GM21526 (cell line): Measurements from ENCODE around the gene CGB7.
"Not testable (repeated sequence)": the region's sequence is repeated elsewhere in the genome, so short reads cannot be mapped to it uniquely, and the experiment has no call there.

Source experiments
- ATAC-seq: cut with Tn5 transposase; IDR thresholded peaks from one replicate; pipeline ENCODE4 v1.9.1; 2021; ENCODE audit warnings: moderate library complexity; ENCODE audit not compliant: unreplicated experiment, low FRiP score

Gene CGB7

DNA sequence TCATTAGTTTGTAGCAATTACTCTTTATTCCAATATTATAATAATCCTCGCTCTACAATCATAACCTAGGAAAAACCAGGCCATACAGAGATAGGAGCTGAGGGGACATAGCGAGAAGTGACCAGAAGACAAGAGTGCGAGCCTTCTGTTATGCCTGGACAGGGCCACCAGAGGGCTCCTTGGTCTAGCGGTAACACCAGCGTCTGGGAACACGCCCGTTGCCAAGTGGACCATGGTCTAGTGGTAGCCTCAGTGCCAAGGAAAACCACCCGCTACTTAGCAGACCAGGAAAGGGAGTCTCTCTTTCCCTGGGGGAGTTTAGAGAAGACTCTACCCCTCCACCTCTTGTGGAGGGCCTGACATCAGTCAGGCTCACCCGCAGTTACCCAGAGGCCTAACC is 17.3 kb upstream of the CGB7 start:
- ATAC-seq, result not testable (repeated sequence)

DNA sequence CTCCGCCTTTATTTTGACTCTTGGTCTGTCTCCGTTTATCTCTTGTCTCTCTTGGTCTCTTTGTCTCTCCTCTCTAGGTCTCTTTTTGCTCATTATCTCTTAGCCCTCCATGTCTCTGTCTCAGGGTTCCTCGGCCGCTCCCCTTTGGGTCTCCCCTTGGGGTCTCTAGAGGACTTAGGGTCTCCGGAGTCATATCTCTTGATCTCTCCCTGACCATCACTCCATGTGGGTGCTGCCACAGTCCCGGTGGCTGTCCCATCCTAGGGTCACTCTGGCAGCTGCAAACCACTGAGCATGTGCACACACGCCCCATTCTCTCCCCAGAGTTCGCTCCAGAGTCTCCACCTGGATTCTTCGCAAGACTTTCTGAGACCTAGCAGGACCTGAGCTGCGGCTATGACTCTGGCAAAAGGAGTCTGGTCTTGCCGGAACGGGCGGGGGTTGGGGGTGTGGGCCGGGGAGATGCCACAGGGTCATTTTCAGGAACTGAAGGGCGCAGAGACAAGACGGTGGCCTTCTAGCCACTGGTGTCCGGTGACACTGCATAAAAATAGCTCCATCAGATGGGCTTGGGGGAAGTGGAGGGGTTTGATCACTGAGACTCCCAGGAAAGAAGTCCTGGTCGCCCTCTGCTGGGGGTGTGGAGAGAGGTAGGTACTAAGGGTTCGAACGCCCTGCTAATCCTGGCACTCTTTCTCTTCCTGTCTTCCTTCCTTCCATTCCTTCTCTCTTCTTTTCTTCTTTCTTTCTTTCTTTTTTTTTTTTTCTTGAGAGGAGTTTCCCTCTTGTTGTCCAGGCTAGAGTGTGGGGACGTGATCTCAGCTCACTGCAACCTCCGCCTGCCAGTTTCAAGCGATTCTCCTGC is 16.2 kb upstream of the CGB7 start:
- ATAC-seq, result no peak

DNA sequence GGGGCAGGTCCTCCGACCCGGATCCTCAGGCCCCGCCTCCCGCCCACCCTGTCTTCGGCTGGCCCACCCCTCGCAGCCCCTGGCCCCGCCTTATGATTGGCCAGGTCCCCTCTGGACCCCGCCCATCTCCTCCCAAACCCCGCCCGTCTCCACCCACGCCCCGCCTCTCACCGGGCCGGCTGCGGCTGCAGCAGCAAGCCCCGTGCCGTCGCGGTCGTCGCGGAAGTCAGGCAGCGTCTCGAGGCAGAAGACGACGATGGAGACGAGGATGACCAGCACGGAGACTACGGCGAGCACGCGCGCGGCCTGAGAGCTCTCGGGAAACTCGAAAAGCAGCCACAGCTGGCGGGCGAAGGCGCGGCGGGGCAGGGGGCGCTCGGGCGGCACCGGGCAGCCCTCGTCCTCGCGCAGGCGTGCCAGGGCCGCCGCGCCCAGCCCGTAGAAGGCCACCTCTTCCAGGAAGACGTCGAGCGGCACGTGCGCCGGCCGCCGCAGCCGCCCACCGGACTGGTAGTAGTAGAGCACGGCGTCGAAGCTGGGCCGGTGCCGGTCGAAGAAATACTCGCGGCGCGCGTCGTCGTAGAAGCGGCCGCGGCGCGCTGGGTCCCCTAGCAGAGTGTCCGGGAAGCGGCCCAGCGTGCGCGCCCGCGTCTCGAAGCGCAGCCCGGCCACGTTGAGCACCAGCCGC is 14.5 kb upstream of the CGB7 start:
- no peak for ATAC-seq

DNA sequence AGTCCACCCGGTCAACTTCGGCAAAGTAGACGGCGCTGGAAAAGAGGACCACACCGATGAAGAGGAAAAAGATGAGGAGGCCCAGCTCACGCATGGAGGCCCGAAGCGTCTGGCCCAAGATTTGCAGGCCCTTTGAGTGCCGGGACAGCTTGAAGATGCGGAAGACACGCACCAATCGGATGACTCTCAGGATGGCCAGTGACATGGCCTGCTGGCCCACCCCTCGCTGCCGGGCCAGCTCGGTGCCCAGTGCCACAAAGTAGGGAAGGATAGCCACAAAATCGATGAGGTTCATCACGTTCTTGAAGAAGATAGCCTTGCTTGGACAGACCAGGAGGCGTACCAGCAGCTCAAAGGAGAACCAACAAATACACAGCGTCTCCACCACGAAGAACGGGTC is 12.9 kb upstream of the CGB7 start:
- ATAC-seq, result no peak

DNA sequence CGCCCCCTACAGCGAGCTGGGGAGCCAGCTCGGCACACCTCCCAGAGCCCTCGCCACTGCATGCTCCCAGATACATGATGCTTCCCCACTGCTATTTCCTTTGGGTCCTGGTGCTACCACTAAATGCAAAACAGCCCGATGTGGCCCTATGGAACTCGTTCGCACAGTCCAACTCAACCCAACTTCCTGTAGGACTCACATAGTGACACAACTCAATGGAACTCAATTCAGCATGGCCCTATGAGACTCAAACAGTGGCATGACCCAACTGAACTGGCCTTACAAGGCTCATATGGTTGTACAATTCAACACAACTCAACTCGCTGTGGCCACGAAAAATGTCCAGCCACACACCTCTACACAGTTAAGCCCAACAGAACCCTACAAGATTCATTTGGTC is 11.5 kb upstream of the CGB7 start:
- no peak for ATAC-seq

DNA sequence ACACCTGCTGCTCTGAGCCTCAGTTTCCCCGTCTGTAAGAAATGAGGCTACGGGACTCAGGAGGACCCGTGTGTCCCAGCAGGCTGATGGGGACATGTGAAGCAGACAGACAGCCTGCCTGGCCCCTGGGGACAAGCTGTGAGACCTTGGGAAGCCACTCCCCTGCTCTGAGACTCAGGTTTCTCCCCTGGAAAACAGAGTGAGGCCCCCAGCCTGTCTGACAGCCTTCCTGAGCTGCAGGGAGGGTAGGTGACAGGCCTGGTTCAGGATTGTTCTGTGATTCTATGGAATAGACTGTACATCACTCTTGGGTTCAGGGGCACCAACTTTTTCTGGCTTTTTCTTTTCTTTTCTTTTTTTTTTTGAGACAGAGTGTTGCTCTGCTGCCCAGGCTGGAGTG is 10.0 kb upstream of the CGB7 start:
- ATAC-seq, result no peak

GRCh38 chr19:49065905-49066512 is 8.5 kb upstream of the CGB7 start:
- ATAC-seq, result no peak

DNA sequence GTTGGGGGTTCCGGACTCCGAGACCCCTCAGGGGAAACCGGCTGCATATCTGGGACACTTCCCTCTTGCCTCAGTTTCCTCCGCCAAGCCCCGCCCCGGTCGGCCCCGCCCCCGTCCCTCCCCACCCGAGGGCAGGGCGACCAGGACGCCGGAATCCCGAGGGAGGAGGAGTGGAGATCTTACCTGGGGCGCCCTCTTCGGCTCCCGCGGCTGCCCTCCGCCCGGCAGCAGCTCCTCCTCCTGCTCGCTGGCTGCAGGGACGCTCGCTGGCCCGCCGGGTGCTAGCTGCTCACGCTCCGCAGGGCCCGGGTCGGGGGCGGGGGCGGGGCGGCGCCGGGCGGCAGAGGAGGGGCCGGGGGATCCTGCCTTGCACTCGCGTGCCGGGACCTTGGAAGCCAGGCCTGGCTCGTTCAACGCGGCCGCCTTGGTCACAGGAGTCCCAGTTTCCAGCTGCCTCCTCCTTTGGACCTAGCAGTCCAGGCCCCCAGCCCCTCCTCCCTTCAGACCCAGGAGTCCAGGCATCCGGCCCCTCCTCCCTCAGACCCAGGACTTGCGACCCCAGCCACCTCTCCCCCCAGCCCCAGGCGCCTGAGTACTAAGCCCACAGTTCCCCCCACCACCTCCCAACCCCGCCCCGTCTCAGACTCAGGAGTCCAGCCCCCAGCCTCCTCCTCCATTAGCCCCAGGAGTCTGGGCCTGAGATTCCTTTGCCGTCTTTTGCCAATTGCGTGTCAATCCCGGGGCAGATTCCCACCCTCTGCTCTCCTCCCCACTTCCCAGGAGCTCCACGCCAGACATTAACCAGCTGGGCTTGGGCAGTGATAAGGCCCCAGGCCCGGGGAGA is 7.4 kb upstream of the CGB7 start, which contains the start of gene NTF4:
TSS of gene NTF4 (minus strand) at position 51 of the 844 bp plus-strand sequence. CDS start 2,821 bp downstream, outside the sequence.
- ATAC-seq, result no peak

GRCh38 chr19:49064029-49064629 is 6.6 kb upstream of the CGB7 start:
- ATAC-seq, result no peak

GRCh38 chr19:49061445-49061844 is 3.9 kb upstream of the CGB7 start:
- no peak for ATAC-seq

DNA sequence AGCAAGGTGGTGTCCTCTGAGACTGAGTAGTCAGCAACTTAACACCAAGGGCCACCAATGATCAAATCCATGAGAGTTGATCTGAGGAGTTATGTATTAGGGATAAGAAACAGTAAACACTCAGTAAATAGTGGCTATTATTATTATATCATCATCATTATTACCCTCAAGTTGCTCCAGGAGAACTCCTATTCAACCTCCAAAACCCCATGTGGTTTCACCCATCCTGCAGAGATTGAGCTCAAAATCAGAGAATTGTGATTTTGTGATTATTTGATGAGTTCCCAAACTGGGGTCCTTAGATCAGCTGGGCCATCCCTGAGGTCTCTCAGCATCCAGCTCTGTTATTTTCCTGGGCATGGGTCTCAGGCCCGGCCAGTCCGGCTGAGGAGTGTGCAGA is 3.5 kb upstream of the CGB7 start:
- ATAC-seq, result no peak

DNA sequence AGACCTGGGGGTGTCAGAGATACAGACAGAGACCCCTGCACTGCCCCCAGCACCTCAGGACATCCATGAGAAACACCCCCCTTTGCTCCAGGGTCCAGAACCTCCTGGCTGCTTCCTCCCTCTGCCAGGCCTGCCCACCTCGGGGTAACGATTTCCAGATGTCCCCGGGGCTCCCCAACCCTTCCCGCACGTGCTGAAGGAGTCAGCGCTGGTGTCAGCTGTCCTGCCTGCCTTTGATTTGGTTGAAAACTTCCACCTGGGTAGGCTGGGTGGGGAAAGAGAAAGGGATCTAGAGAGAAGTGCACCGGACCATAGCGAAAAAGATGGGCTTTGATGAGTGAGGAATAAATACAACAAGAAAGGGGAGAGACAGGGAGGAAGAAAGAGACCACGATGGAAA is 1.5 kb upstream of the CGB7 start:
- no peak for ATAC-seq

DNA sequence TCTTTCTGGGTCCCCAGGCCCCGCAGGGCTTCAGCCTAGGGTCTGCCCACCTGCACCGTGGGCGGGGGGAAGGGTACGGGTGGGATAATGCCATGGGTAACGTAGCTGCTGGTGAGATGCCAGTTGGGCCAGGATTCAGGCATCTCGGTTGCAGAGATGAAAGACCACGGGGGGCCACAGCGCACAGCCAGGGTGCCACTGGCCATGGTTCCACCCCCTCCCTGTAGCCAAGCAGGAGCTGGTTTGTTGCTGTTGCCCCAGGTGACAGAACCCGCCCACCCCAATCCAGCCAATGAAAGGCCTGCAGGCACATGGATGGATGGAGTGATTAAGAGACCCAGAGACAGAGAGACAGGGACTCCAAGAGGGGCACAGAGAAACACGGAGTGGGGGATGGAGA is 1.0 kb upstream of the CGB7 start:
- ATAC-seq, result no peak

GRCh38 chr19:49056902-49057596 is 500 bp downstream of the CGB7 start:
- ATAC-seq, result not testable (repeated sequence)

- ATAC-seq, result no peak
Measured at GRCh38 chr19:49056101-49056901, 1.2 kb downstream of the CGB7 start.

DNA sequence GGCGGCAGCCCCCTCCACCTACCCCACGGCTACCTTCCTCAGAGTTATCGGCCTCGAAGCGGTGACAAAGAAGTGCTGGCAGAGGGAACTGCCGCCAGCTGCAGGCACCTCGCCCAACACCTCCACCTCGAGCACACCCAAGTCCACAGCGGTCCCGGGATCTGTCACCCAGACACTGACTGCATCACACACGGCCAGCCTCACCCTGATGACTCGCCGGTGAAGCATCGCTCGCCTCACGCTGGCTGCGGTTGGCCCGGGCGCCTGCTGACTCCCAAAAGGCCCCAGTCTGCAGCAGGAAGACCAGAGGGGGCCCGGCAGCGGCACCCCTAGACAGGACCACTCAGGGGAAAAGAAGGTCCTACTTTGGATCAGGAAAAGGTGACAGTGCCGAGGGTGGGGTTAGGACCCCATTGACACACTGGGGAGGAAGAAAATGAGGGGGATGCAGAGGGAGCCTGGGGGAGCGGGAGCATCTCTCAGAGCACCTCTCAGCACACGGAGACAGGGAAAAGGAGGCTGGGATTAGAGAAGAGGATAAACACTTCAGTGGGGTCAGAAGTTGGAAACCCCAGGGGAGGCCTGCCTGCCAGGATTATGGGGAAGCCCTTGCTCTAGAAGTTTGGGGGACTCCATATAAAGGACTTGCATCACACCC is 7.0 kb downstream of the CGB7 start:
- not testable (repeated sequence) for ATAC-seq

DNA sequence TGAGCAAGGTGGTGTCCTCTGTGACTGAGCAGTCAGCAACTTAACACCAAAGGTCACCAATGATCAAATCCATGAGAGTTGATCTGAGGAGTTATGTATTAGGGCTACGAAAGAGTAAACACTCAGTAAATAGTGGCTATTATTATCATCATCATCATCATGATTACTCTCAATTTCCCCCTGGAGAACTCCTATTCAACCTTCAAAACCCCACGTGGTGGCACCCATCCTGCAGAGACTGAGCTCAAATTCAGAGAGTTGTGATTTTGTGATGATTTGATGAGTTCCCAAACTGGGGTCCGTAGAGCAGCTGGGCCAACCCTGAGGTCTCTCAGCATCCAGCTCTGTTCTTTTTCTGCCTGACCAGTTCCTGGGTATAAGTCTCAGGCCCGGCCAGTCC is 7.7 kb downstream of the CGB7 start:
- not testable (repeated sequence) for ATAC-seq

DNA sequence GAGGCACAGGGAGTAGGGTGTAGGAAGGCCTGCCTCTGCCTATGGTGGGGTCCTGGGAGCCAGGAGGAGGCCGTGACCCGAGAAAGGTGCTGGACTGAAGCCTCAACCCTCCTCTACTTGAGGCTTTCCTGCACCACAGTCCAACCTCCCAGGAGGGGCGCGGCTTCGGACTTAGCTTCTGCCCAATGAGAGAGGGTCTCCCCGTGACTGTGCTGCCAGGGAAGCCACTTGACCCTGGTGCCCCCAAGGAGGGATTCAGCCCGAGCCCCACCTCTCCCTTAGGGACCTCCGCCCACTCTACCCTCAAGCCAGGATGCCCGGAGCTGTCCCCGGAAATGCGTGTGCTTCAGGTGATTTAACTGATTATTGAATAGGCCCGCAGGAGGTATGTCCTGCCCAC is 8.5 kb downstream of the CGB7 start, which contains the start of gene CGB8:
TSS of gene CGB8 (minus strand) at position 101 of the 400 bp plus-strand sequence. CDS start 372 bp downstream, outside the sequence.
- not testable (repeated sequence) for ATAC-seq
